NCI-H2196 treated with DMSO at 0.1 percent for 48 hours (cell line): ENCODE measurements around the gene TPX2.

Source experiments
- DNase-seq: peaks from one replicate; lab custom pipeline; 2025; ENCODE audit not compliant: unreplicated experiment; lab: John Stamatoyannopoulos, UW

TPX2 gene

GRCh38 chr20:31706607-31707257 lies 32.4 kb upstream of the TPX2 start:
- no peak for DNase-seq

GRCh38 chr20:31707258-31707615 lies 31.9 kb upstream of the TPX2 start:
- no peak for DNase-seq

DNA sequence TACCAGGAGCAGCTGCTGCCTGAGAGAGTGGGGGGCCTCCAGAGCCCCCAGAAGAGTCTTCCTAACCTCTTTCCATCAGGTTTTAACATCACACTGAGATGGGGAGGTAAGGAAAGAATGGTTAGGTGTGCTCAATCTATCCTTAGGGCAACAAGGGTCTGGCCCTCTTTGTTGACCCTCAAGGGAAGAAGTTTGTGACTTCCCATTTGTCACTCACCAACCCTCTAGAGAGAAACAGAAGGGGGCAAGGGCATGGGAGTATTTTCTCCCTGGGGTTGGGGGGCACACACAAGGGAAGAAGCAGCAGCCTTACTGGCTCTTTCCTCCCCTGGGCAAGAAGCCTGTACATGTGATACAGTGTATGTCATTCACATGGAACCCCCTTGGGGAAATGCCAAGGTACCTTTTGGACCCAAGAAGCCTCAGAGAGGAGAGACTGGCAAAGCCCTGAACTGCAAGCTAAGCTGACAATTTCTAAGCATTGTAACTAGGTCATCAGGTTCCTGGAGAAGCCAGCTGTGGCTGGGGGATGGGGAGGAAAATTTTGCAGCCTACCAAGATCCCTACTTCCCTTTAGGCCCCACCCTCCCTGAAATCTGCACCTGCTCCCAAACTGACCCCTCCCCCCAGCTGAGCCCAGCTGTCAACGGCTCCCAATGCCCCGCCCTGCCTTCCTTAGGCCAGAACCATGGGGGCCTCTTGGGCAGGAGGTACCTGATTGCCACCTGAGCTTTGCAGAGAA lies 30.9 kb upstream of the TPX2 start:
- DNase-seq: peak; percentile 92

GRCh38 chr20:31708736-31709534 lies 30.2 kb upstream of the TPX2 start:
- DNase-seq: peak; percentile 85

DNA sequence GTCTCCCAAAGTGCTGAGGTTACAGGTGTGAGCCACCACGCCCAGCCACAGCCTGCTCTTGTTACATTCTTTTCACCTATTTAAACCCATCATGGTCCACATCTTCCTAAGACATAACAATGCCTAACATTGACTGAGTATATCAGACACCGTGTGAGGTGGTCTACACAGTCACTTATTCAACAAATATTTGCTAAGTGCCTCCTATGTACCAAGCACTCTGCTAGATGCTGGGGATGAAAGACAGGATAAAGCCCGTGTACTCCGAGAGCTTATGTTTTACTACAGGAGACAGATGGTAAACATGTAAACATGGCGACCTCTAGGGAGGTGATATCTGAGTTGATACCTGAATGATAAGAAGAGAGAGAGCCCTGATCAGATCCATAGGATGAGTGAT lies 29.2 kb upstream of the TPX2 start:
- DNase-seq: no peak

DNA sequence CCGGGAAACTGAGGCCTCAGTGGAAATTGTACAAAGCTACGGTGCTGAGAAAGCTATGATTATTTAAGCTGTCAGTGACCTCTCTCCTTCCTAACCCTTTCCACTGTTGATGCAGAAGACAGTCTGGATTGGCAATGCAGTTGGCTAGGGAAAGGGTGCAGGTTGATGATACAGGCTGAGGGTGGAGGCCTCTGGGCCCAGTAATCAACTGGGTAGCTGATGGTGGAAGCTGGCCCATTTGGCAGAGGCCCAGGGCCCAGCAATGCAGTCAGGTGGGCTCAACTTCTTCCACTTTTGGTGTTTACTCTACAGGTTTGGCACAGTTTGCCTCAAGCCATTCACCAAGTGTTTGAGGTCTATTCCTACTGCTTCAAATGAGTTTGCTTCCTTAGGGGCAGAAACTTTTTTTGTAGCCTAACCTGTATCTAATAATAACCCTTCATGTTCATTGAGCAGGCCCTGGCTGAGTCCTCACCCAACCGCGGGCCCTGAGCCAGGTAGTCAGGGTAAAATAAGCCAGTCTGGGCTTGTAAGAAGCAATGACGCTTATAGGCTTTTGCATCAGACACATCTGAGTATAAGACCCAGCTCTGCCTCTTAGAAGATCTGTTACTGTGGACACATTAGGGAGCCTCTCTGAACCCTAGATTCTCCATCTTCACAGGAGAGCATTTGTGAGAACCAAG lies 28.5 kb upstream of the TPX2 start:
- DNase-seq: peak; percentile 63

DNA sequence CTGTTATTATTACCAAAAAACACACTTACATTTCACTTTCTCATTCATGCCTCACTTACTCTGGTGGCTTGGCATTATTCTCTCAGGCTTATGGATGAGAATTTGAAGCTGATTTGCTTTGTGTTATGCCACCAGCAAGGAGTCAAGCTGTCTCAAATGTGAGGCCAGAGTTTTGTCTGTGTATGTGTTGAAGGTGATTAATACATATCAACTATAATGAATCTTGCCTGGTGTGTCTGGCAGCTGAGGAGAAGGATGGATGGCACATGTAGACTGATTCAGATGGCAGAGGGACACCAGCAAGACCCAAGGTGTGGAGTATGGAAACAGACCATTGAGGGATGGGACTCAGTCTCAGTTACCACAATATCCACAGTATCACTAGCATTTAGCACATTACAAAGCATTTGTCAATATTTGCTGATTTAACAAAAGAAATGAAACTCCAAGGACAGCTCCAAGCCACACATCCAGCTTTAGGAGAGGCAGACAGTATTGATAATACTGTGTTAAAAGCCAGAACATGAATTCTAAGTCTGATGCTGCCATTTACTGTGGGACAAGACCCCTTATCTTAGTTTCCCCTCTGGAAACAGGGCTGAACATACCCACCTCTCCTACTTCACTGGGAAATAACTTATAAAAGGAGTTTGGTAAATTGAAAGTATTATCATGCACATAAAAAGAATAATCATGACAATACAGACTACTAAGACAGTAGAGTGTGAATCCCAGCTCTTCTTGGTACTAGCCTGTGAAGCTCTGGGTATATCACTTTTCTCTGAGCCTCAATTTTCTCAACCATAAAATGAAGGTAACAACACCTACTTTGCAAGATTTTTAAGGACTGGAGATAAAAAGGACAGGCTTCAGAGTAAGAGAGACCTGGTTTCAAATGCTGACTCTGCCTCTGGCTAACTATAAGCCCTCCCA lies 27.6 kb upstream of the TPX2 start:
- no peak for DNase-seq

DNA sequence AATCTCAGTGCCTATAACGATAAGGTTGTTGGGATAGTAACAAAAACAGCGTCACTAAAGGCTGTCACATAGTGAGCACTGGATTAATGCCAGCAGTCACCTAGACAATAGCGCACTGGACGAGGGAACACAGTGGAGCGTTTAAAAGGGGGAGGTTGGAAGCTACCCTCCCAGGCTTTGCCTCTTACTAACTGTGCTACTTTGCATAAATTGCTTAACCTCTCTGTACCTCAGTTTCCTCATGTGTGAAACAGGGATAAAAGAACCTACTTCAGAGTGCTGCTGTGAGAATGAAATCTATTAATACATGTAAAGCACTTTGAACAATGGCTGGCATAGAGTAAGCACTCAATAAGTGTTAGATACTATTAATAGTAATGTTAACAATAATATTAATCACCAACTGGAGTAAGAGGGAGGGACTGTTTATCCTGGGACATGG lies 27.0 kb upstream of the TPX2 start:
- DNase-seq: no peak

- peak; percentile 63 for DNase-seq
Observed at GRCh38 chr20:31712564-31713311, 26.4 kb upstream of the TPX2 start.

GRCh38 chr20:31713312-31714273 lies 25.5 kb upstream of the TPX2 start:
- DNase-seq: no peak

- DNase-seq: no peak
Observed at GRCh38 chr20:31715766-31716165, 23.3 kb upstream of the TPX2 start.

GRCh38 chr20:31716351-31716750 lies 22.7 kb upstream of the TPX2 start:
- no peak for DNase-seq

GRCh38 chr20:31716818-31717477 lies 22.1 kb upstream of the TPX2 start:
- no peak for DNase-seq

- DNase-seq: no peak
Observed at GRCh38 chr20:31717478-31718201, 21.4 kb upstream of the TPX2 start.

- no peak for DNase-seq
Observed at GRCh38 chr20:31718952-31719643, 20.0 kb upstream of the TPX2 start.

- peak; percentile 77 for DNase-seq
Observed at GRCh38 chr20:31719644-31720485, 19.2 kb upstream of the TPX2 start.
